H1 (cell line): ENCODE data around the gene GDAP2. TPM values are rescaled to one million over a fixed set of nuclear protein-coding genes. Genes with fewer than 3 reads are reported as not detected.

Experiments
- CTCF ChIA-PET: fragments of 300-600 bp; sonication (Branson Sonifier 250); formaldehyde crosslinking; loops from one replicate; lab custom pipeline; 2021; ENCODE audit not compliant: partially characterized antibody; lab: Charles Lee
- POLR2A ChIA-PET: fragments of 300-600 bp; sonication (Branson Sonifier 250); formaldehyde crosslinking; loops from one replicate; lab custom pipeline; 2021; ENCODE audit warnings: inconsistent platforms; ENCODE audit not compliant: partially characterized antibody; lab: Charles Lee
- DNase-seq, 2 experiments: peaks; one replicate each; pipeline versions ENCODE4 v3.0.0 to v3.0.0-alpha.2; 2010 to 2022; ENCODE audit warnings: low spot score in 2 of 2, low read depth in 1 of 2, mixed read lengths in 1 of 2
- FAIRE-seq: peaks from 2 replicates; lab custom pipeline; 2011; peaks lifted over from hg19 to GRCh38; lab: Jason Lieb, UNC
- H2AFZ ChIP-seq: 2 replicates; pipeline ENCODE4 v1.8.1; 2012; ENCODE audit warnings: low read length, inconsistent platforms
- H2AK5ac ChIP-seq: 2 replicates; pipeline ENCODE4 v1.6.1; 2013; ENCODE audit warnings: low read depth, low read length
- H2BK120ac ChIP-seq: replicated peaks from 2 replicates; pipeline ENCODE3; 2013; ENCODE audit warnings: low read depth, low read length, inconsistent platforms
- H2BK12ac ChIP-seq: 2 replicates; pipeline ENCODE4 v1.6.1; 2013; ENCODE audit warnings: low read depth, low read length
- H2BK15ac ChIP-seq: 2 replicates; pipeline ENCODE4 v1.6.1; 2013; ENCODE audit warnings: low read length
- H2BK20ac ChIP-seq: 2 replicates; pipeline ENCODE4 v1.6.1; 2013; ENCODE audit warnings: low read length
- H2BK5ac ChIP-seq: 2 replicates; pipeline ENCODE4 v1.6.1; 2013; ENCODE audit warnings: low read depth, low read length
- H3K14ac ChIP-seq: 2 replicates; pipeline ENCODE4 v1.6.1; 2013; ENCODE audit warnings: inconsistent platforms; ENCODE audit not compliant: insufficient read length
- H3K18ac ChIP-seq: 2 replicates; pipeline ENCODE4 v1.6.1; 2013; ENCODE audit warnings: low read length; ENCODE audit errors: extremely low read depth
- H3K23ac ChIP-seq: 2 replicates; pipeline ENCODE4 v1.6.1; 2013; ENCODE audit warnings: inconsistent platforms; ENCODE audit not compliant: insufficient read length
- H3K23me2 ChIP-seq: 2 replicates; pipeline ENCODE4 v1.6.1; 2013; ENCODE audit warnings: low read depth, low read length
- H3K27ac ChIP-seq: 2 replicates; pipeline ENCODE4 v1.6.1; 2011; ENCODE audit warnings: low read depth, low read length, inconsistent platforms
- H3K27me3 ChIP-seq, 4 experiments: replicated peaks in 1 of 4; 1 replicate in 1 of 4; 2 replicates in 3 of 4; pipeline versions ENCODE4 v1.6.1 to v1.8.1; 2011 to 2013; ENCODE audit warnings: low read length in 3 of 4, mild to moderate bottlenecking in 3 of 4, inconsistent platforms in 2 of 4, mixed read lengths in 2 of 4, moderate library complexity in 1 of 4; ENCODE audit not compliant: control insufficient read depth in 3 of 4, insufficient read depth in 3 of 4; ENCODE audit errors: extremely low read depth in 1 of 4
- H3K36me3 ChIP-seq, 4 experiments: 2 replicates each; pipeline versions ENCODE4 v1.6.1 to v1.8.1; 2011 to 2013; ENCODE audit warnings: mild to moderate bottlenecking in 4 of 4, low read length in 3 of 4, moderate library complexity in 2 of 4, control low read depth in 1 of 4, inconsistent platforms in 1 of 4; ENCODE audit not compliant: insufficient read depth in 4 of 4, control insufficient read depth in 2 of 4
- H3K4ac ChIP-seq: replicated peaks from 2 replicates; pipeline ENCODE3; 2013; ENCODE audit warnings: low read length, low read depth, mixed read lengths, inconsistent platforms; ENCODE audit not compliant: insufficient read length
- H3K4me1 ChIP-seq, 4 experiments: replicated peaks in 1 of 4; 1 replicate in 1 of 4; 2 replicates in 3 of 4; pipeline versions ENCODE4 v1.6.1 to v1.8.1; 2011 to 2013; ENCODE audit warnings: low read length in 3 of 4, inconsistent platforms in 2 of 4, mixed read lengths in 1 of 4; ENCODE audit not compliant: insufficient read depth in 4 of 4, control insufficient read depth in 3 of 4
- H3K4me2 ChIP-seq, 2 experiments: 2 replicates each; pipeline versions ENCODE4 v1.6.1 to v1.8.1; 2011 to 2013; ENCODE audit warnings: low read depth in 2 of 2, low read length in 2 of 2, control low read depth in 1 of 2, inconsistent platforms in 1 of 2, mild to moderate bottlenecking in 1 of 2; ENCODE audit not compliant: insufficient read depth in 1 of 2
- H3K4me3 ChIP-seq, 4 experiments: fragments of 200-600, 300-600 bp in 1 of 4; sonication (generic), shearing (Covaris generic), sonication (Bioruptor Twin) in 1 of 4; 2 replicates each; pipeline versions ENCODE4 v1.5.1 to v1.8.1; 2011 to 2016; ENCODE audit warnings: low read length in 4 of 4, low read depth in 3 of 4, control low read depth in 2 of 4, inconsistent platforms in 2 of 4, mild to moderate bottlenecking in 2 of 4, mixed read lengths in 1 of 4, moderate library complexity in 1 of 4; ENCODE audit not compliant: insufficient read depth in 2 of 4; ENCODE audit errors: extremely low read depth in 1 of 4
- H3K56ac ChIP-seq: replicated peaks from 2 replicates; pipeline ENCODE3; 2013; ENCODE audit warnings: low read depth, mild to moderate bottlenecking, mixed read lengths, low read length, inconsistent platforms; ENCODE audit not compliant: insufficient read length
- H3K79me1 ChIP-seq: 2 replicates; pipeline ENCODE4 v1.6.1; 2013; ENCODE audit warnings: low read depth, low read length, control low read depth
- H3K79me2 ChIP-seq, 2 experiments: 2 replicates each; pipeline versions ENCODE4 v1.6.1 to v1.8.1; 2012 to 2013; ENCODE audit warnings: low read length in 2 of 2, mild to moderate bottlenecking in 2 of 2, inconsistent platforms in 1 of 2; ENCODE audit not compliant: insufficient read depth in 2 of 2, control insufficient read depth in 1 of 2
- H3K9ac ChIP-seq, 4 experiments: replicated peaks in 1 of 4; 1 replicate in 1 of 4; 2 replicates in 3 of 4; pipeline versions ENCODE4 v1.6.1 to v1.8.1; 2011 to 2013; ENCODE audit warnings: low read depth in 3 of 4, low read length in 3 of 4, control low read depth in 2 of 4, mild to moderate bottlenecking in 2 of 4, moderate library complexity in 2 of 4, inconsistent platforms in 1 of 4; ENCODE audit errors: extremely low read depth in 1 of 4
- H3K9me3 ChIP-seq, 2 experiments: 2 replicates each; pipeline versions ENCODE4 v1.6.1 to v1.8.1; 2012 to 2013; ENCODE audit warnings: mild to moderate bottlenecking in 2 of 2, moderate library complexity in 2 of 2, control low read depth in 1 of 2, inconsistent platforms in 1 of 2, low read depth in 1 of 2, low read length in 1 of 2, mixed read lengths in 1 of 2; ENCODE audit not compliant: insufficient read depth in 2 of 2
- H4K20me1 ChIP-seq, 2 experiments: replicated peaks in 1 of 2; 2 replicates each; pipeline versions ENCODE3 to v1.8.1; 2011 to 2013; ENCODE audit warnings: inconsistent platforms in 2 of 2, low read length in 2 of 2, mild to moderate bottlenecking in 1 of 2; ENCODE audit not compliant: insufficient read depth in 2 of 2, control insufficient read depth in 1 of 2
- H4K5ac ChIP-seq: 2 replicates; pipeline ENCODE4 v1.6.1; 2013; ENCODE audit warnings: low read length, low read depth, mixed read lengths, inconsistent platforms; ENCODE audit not compliant: insufficient read length
- H4K8ac ChIP-seq: 2 replicates; pipeline ENCODE4 v1.8.0; 2013; ENCODE audit warnings: mild to moderate bottlenecking, moderate library complexity, low read length, inconsistent platforms; ENCODE audit not compliant: insufficient read depth; ENCODE audit errors: extremely low read depth
- H4K91ac ChIP-seq: replicated peaks from 2 replicates; pipeline ENCODE3; 2013; ENCODE audit warnings: low read length, mixed read lengths, inconsistent platforms; ENCODE audit not compliant: insufficient read length
- ASH2L ChIP-seq: fragments of 200-600, 300-600 bp; sonication (generic); IDR thresholded peaks from one replicate; pipeline ENCODE4 v1.7.1; 2017; ENCODE audit warnings: low read length
- CTCF ChIP-seq, 3 experiments: IDR thresholded peaks; 1 replicate in 2 of 3; 2 replicates in 1 of 3; pipeline versions ENCODE4 v1.5.1 to v1.6.1; 2011; ENCODE audit warnings: low read length in 3 of 3, mild to moderate bottlenecking in 3 of 3, inconsistent platforms in 2 of 3, low read depth in 1 of 3, moderate library complexity in 1 of 3; ENCODE audit not compliant: insufficient read depth in 1 of 3; ENCODE audit errors: control extremely low read depth in 1 of 3
- HDAC6 ChIP-seq: IDR thresholded peaks from one replicate; pipeline ENCODE4 v1.7.1; 2012; ENCODE audit warnings: low read depth, mild to moderate bottlenecking, inconsistent platforms, low read length, moderate library complexity
- NRF1 ChIP-seq: IDR thresholded peaks from 2 replicates; pipeline ENCODE4 v1.6.1; 2011; ENCODE audit warnings: mild to moderate bottlenecking, low read depth, low read length, improper control_type of control experiment
- POU5F1 ChIP-seq: IDR thresholded peaks from 2 replicates; pipeline ENCODE4 v1.6.1; 2011; ENCODE audit warnings: low read depth, mild to moderate bottlenecking, low read length, moderate library complexity
- SP2 ChIP-seq: IDR thresholded peaks from 2 replicates; pipeline ENCODE4 v1.6.1; 2012; ENCODE audit warnings: mild to moderate bottlenecking, low read length, inconsistent platforms
- SUZ12 ChIP-seq: fragments of 200-600 bp; sonication (generic); IDR thresholded peaks from 2 replicates; pipeline ENCODE4 v1.6.1; 2012; ENCODE audit warnings: mild to moderate bottlenecking, inconsistent platforms, low read length, moderate library complexity, mixed read lengths
- TAF7 ChIP-seq: optimal IDR thresholded peaks from 2 replicates; pipeline ENCODE3; 2011; ENCODE audit warnings: low read depth, mild to moderate bottlenecking, inconsistent platforms, low read length, moderate library complexity, borderline replicate concordance
- ZNF274 ChIP-seq: IDR thresholded peaks from 2 replicates; pipeline ENCODE4 v1.7.0; 2012; ENCODE audit warnings: low read length, borderline replicate concordance; ENCODE audit errors: extremely low read depth
- WGBS, 2 experiments: shearing (Covaris generic) in 1 of 2; methylation state at CpG; one replicate each; pipeline versions ENCODE4 v1.1.6 to v1.1.7; 2013 to 2015; ENCODE audit warnings: low lambda C conversion rate in 2 of 2, mixed read lengths in 2 of 2, inconsistent platforms in 1 of 2, low coverage in 1 of 2, missing lambda C conversion rate in 1 of 2; ENCODE audit not compliant: insufficient replicate concordance in 2 of 2, insufficient coverage in 1 of 2, insufficient read length in 1 of 2; ENCODE audit errors: extremely low coverage in 1 of 2, missing lambda C conversion rate in 1 of 2; 5-methylcytosine and 5-hydroxymethylcytosine counted together
- polyA plus RNA-seq, 7 experiments: library from polyadenylated mRNA; depleted of rRNA in 3 of 7; stranded (reverse) in 5 of 7; unstranded in 2 of 7; fragments of >200 nt in 5 of 7; fragments of 200-250 nt in 2 of 7; gene quantifications; 1 replicate in 5 of 7; 2 replicates in 1 of 7; 4 replicates in 1 of 7; pipeline versions ENCODE4 v1.2.1 to v1.2.3, GENCODE V29; 2011 to 2013; ENCODE audit warnings: missing spikeins in 2 of 7, mixed read lengths in 2 of 7
- total RNA-seq: library from RNA; stranded (reverse); fragmentation: NEBNext Ultra II Directional; extraction: Animal tissue kit (Norgen Biotek cat#: 25700); gene quantifications from 2 replicates; pipeline ENCODE4 v1.2.1, GENCODE V29; 2021
- TF ChIP-seq, protein P1 (sequence below): IDR thresholded peaks from 2 replicates; pipeline ENCODE4 v1.6.1; 2012; ENCODE audit warnings: inconsistent platforms

GDAP2 gene
- total and polyA plus RNA-seq, 2 of the 8 experiments (the other 6 are each of a cell fraction or from before 2014, with no cell fraction given): 8.6 to 27.8 TPM

DNA sequence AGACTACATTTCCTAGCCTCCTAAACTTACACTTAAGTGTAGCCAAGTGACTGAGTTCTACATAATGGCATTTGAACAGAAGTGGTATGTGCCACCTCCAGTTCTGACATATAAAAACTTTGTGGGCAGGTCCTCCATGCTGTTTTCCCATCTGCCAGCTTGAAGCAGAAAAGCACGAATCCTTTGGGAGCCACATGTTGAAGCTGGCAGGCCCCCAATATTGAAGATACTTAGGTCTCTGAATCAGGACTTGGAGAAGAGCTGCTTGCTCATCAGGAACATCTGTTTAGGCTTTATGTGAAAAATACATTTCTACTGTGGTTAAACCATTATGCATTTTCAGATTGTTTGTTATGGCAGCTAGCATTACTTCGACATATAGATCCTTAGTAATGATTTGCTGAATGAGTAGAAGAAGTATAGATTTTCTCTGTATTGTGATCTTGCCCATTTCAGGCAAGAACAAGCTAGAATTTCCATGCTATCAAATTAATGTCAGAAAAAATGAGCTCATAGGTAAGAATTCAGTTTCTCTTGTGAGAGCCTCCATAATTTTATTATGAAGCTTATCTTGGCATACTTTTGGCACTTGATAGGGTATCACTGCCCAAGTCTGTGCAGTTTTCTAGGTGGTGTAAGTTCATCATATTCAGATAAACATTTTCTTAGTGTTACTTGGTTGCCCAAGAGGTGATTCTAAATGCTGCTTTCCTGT, 68.4 kb downstream of the GDAP2 start:
- Histone ChIP-seq H3K79me2 (no peaks in the 10 kb centered on the region), H2BK5ac (no peak overlapping the region), H3K4me2 (no peak overlapping the region), H3K56ac (no peak overlapping the region), H3K27ac (no peak overlapping the region), H3K4me1 (no peaks in the 10 kb centered on the region), H4K20me1 (no peaks in the 10 kb centered on the region), H2AFZ (no peak overlapping the region), H4K5ac (no peak overlapping the region), H2AK5ac (no peak overlapping the region), H3K18ac (no peak overlapping the region), H4K8ac (no peak overlapping the region), H2BK20ac (no peak overlapping the region), H3K9me3 (0 out of 4 replicates have a peak, but pooled peaks cover 0 to 2% of the 10 kb centered on the region in 2 experiments), H3K23ac (no peak overlapping the region), H4K91ac (no peak overlapping the region), H3K79me1 (no peaks in the 10 kb centered on the region), H3K23me2 (no peaks in the 10 kb centered on the region), H3K4me3 (no peak overlapping the region), H2BK15ac (no peak overlapping the region), H2BK120ac (no peak overlapping the region), H3K14ac (no peak overlapping the region), H3K36me3 (peaks cover 0 to 2% (median 0%) of the 10 kb centered on the region in 4 experiments; a peak in 3 of 8 replicates), H3K27me3 (no peaks in the 10 kb centered on the region), H2BK12ac (no peak overlapping the region), H3K9ac (no peak overlapping the region), H3K4ac (no peak overlapping the region)
- FAIRE-seq (no peak), DNase-seq (no peak)
- ChIA-PET CTCF (interaction anchor here (1.0 to 1.1 kb wide), 2 partner anchors 103 to 326 kb away, joined by 3 to 4 read pairs; no protein-coding TSS in a partner anchor), POLR2A (no interaction called here)
- 88% methylated on average over 2 of the region's 2 CpGs; no CpG with 5 or more reads in 1 of the 2 experiments for WGBS, 2 experiments
- no peak for TF ChIP-seq ZNF274
- TF ChIP-seq SP2: no peak
- TF ChIP-seq HDAC6: no peak
- TF ChIP-seq POU5F1: no peak
- no peak for TF ChIP-seq ASH2L
- TF ChIP-seq SUZ12: no peak
- TF ChIP-seq, protein P1, sequence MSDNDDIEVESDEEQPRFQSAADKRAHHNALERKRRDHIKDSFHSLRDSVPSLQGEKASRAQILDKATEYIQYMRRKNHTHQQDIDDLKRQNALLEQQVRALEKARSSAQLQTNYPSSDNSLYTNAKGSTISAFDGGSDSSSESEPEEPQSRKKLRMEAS: no peak
- no peak for TF ChIP-seq NRF1
- TF ChIP-seq CTCF (IDR thresholded peaks at IDR 0.05; ENCODE audit: control extremely low read depth in 1 of 3, insufficient read depth in 1 of 3, low read depth in 1 of 3, low read length in 3 of 3): no peak
- no peak for TF ChIP-seq TAF7
